Neural cell (in vitro differentiated cells): Measurements from ENCODE around the gene SLC5A4. TPM values are rescaled to one million over a fixed set of nuclear protein-coding genes. Genes with fewer than 3 reads are reported as not detected.

Experiments used
- H2AFZ ChIP-seq: fragments of 200-600, 300-800 bp; sonication (generic), shearing (Covaris generic); 2 replicates; pipeline ENCODE4 v1.6.0; 2014; ENCODE audit warnings: low read depth, mild to moderate bottlenecking, antibody characterized with exemption, low read length, moderate library complexity
- H3F3A ChIP-seq: fragments of 200-600 bp; shearing (Covaris generic); 2 replicates; pipeline ENCODE4 v1.6.1; 2016; ENCODE audit warnings: mild to moderate bottlenecking, moderate library complexity, mixed read lengths, antibody characterized with exemption, low read length; ENCODE audit not compliant: insufficient read depth, poor library complexity, severe bottlenecking
- H3K27ac ChIP-seq: fragments of 200-600, 300-800 bp; sonication (generic), shearing (Covaris generic); 2 replicates; pipeline ENCODE4 v1.5.1; 2014; ENCODE audit warnings: mild to moderate bottlenecking, low read length, moderate library complexity
- H3K27me3 ChIP-seq: fragments of 300-800, 200-600 bp; sonication (generic), shearing (Covaris generic); 2 replicates; pipeline ENCODE4 v1.6.0; 2014; ENCODE audit warnings: mild to moderate bottlenecking, low read depth, low read length, moderate library complexity; ENCODE audit not compliant: insufficient read depth
- H3K36me3 ChIP-seq: fragments of 300-800, 200-600 bp; sonication (generic), shearing (Covaris generic); 2 replicates; pipeline ENCODE4 v1.5.1; 2014; ENCODE audit warnings: mild to moderate bottlenecking, antibody characterized with exemption, low read length, moderate library complexity; ENCODE audit not compliant: insufficient read depth
- H3K4me2 ChIP-seq: fragments of 300-800, 200-600 bp; sonication (generic), shearing (Covaris generic); 2 replicates; pipeline ENCODE4 v1.6.0; 2014; ENCODE audit warnings: mild to moderate bottlenecking, low read length
- H3K4me3 ChIP-seq: fragments of 300-800, 200-600 bp; sonication (generic), shearing (Covaris generic); 2 replicates; pipeline ENCODE4 v1.5.1; 2014; ENCODE audit warnings: mild to moderate bottlenecking, low read length, moderate library complexity
- H3K79me2 ChIP-seq: fragments of 200-600 bp; shearing (Covaris generic); replicated peaks from 2 replicates; pipeline ENCODE4 v1.6.0; 2014; ENCODE audit warnings: mild to moderate bottlenecking, low read length, moderate library complexity; ENCODE audit not compliant: insufficient read depth
- H3K9ac ChIP-seq: fragments of 300-800, 200-600 bp; sonication (generic), shearing (Covaris generic); 2 replicates; pipeline ENCODE4 v1.6.1; 2016; ENCODE audit warnings: mild to moderate bottlenecking, low read length, mixed read lengths
- H3K9me2 ChIP-seq: fragments of 200-600 bp; shearing (Covaris generic); 2 replicates; pipeline ENCODE4 v1.6.1; 2016; ENCODE audit warnings: mild to moderate bottlenecking, low read length, mixed read lengths; ENCODE audit not compliant: insufficient read depth
- H3K9me3 ChIP-seq: fragments of 200-600, 300-800 bp; sonication (generic), shearing (Covaris generic); 2 replicates; pipeline ENCODE4 v1.6.1; 2016; ENCODE audit warnings: mild to moderate bottlenecking, mixed run types, low read length, moderate library complexity, mixed read lengths
- H4K20me1 ChIP-seq: fragments of 200-600 bp; shearing (Covaris generic); 2 replicates; pipeline ENCODE4 v1.6.1; 2016; ENCODE audit warnings: mild to moderate bottlenecking, mixed run types; ENCODE audit not compliant: insufficient read depth
- CTCF ChIP-seq: fragments of 450-650 bp; IDR thresholded peaks from 2 replicates; pipeline ENCODE4 v1.5.1; 2014; ENCODE audit warnings: antibody characterized with exemption, mild to moderate bottlenecking, moderate library complexity; ENCODE audit not compliant: poor library complexity, severe bottlenecking
- EP300 ChIP-seq: fragments of 450-650 bp; conservative IDR thresholded peaks from 2 replicates; pipeline ENCODE4 v1.6.1; 2014; ENCODE audit warnings: antibody characterized with exemption, mild to moderate bottlenecking, moderate library complexity; ENCODE audit not compliant: poor library complexity, severe bottlenecking
- EZH2 ChIP-seq: fragments of 200-600, 300-800 bp; shearing (Covaris generic), sonication (generic); IDR thresholded peaks from 2 replicates; pipeline ENCODE4 v1.6.1; 2014; ENCODE audit warnings: antibody characterized with exemption, low read length, borderline replicate concordance, mild to moderate bottlenecking; ENCODE audit not compliant: insufficient read depth, poor library complexity, severe bottlenecking
- MXI1 ChIP-seq: fragments of 450-650 bp; conservative IDR thresholded peaks from 2 replicates; pipeline ENCODE4 v1.6.1; 2014; ENCODE audit warnings: antibody characterized with exemption, mild to moderate bottlenecking; ENCODE audit not compliant: poor library complexity, severe bottlenecking
- POLR2AphosphoS5 ChIP-seq: IDR thresholded peaks from 2 replicates; pipeline ENCODE4 v1.6.1; 2012
- RAD21 ChIP-seq: fragments of 450-650 bp; conservative IDR thresholded peaks from 2 replicates; pipeline ENCODE4 v1.6.1; 2014; ENCODE audit warnings: antibody characterized with exemption, mild to moderate bottlenecking, moderate library complexity
- SMC3 ChIP-seq: fragments of 450-650 bp; conservative IDR thresholded peaks from 2 replicates; pipeline ENCODE4 v1.6.1; 2014; ENCODE audit warnings: antibody characterized with exemption, mild to moderate bottlenecking, moderate library complexity; ENCODE audit not compliant: poor library complexity
- TAF1 ChIP-seq: IDR thresholded peaks from 2 replicates; pipeline ENCODE4 v1.6.1; 2012; ENCODE audit warnings: low read depth
- polyA plus RNA-seq: library from polyadenylated mRNA; depleted of rRNA; stranded (reverse); fragments of >200 nt; gene quantifications from 2 replicates; pipeline ENCODE4 v1.2.3, GENCODE V29; 2014
- TF ChIP-seq, protein P1 (sequence below): IDR thresholded peaks from 2 replicates; pipeline ENCODE4 v1.6.1; 2012; ENCODE audit warnings: borderline replicate concordance

SLC5A4 gene
- polyA plus RNA-seq, 1 donor from 2014 or later, result not detected

DNA sequence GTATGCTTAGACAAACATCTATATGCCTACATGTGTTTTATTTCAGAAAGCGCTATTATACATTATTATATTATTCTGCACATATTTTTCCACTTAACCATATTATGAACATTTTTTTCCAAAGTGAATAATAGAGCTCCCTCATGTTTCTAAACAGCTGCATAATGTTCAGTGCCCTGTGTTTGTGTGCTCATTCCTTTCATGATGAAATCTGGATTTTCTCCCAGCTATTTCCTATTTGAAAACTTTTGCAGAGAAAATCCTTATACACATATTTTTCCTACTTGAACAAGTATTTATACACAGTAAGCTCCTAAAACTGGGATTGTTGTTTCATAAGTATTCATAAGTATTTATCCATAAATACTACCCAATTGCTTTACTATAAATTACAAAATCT, 32.2 kb downstream of the SLC5A4 start:
- no peak overlapping the region for H2AFZ ChIP-seq
- no peaks in the 10 kb centered on the region for H4K20me1 ChIP-seq
- H3K79me2 ChIP-seq, result no peaks in the 10 kb centered on the region
- no peak overlapping the region for H3K9ac ChIP-seq
- no peak for TF ChIP-seq EZH2
- no peak for TF ChIP-seq MXI1
- TF ChIP-seq, protein P1, sequence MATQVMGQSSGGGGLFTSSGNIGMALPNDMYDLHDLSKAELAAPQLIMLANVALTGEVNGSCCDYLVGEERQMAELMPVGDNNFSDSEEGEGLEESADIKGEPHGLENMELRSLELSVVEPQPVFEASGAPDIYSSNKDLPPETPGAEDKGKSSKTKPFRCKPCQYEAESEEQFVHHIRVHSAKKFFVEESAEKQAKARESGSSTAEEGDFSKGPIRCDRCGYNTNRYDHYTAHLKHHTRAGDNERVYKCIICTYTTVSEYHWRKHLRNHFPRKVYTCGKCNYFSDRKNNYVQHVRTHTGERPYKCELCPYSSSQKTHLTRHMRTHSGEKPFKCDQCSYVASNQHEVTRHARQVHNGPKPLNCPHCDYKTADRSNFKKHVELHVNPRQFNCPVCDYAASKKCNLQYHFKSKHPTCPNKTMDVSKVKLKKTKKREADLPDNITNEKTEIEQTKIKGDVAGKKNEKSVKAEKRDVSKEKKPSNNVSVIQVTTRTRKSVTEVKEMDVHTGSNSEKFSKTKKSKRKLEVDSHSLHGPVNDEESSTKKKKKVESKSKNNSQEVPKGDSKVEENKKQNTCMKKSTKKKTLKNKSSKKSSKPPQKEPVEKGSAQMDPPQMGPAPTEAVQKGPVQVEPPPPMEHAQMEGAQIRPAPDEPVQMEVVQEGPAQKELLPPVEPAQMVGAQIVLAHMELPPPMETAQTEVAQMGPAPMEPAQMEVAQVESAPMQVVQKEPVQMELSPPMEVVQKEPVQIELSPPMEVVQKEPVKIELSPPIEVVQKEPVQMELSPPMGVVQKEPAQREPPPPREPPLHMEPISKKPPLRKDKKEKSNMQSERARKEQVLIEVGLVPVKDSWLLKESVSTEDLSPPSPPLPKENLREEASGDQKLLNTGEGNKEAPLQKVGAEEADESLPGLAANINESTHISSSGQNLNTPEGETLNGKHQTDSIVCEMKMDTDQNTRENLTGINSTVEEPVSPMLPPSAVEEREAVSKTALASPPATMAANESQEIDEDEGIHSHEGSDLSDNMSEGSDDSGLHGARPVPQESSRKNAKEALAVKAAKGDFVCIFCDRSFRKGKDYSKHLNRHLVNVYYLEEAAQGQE, result no peak
- no peak for TF ChIP-seq SMC3
- TF ChIP-seq TAF1, result no peak
- TF ChIP-seq POLR2AphosphoS5, result no peak
- no peak for TF ChIP-seq RAD21
- TF ChIP-seq EP300, result no peak
- TF ChIP-seq CTCF, result no peak
- no peaks in the 10 kb centered on the region for H3F3A ChIP-seq
- no peak overlapping the region for H3K4me2 ChIP-seq
- H3K36me3 ChIP-seq, result no peaks in the 10 kb centered on the region
- no peaks in the 10 kb centered on the region for H3K27me3 ChIP-seq
- H3K9me2 ChIP-seq, result no peaks in the 10 kb centered on the region
- H3K27ac ChIP-seq, result no peak overlapping the region
- H3K9me3 ChIP-seq, result no peaks in the 10 kb centered on the region
- no peak overlapping the region for H3K4me3 ChIP-seq

- Histone ChIP-seq H2AFZ (no peak overlapping the region), H3K9ac (no peak overlapping the region), H3K79me2 (no peaks in the 10 kb centered on the region), H3F3A (no peaks in the 10 kb centered on the region), H3K4me2 (no peak overlapping the region), H3K9me3 (no peaks in the 10 kb centered on the region), H3K4me3 (no peak overlapping the region), H4K20me1 (no peaks in the 10 kb centered on the region), H3K27ac (no peak overlapping the region), H3K27me3 (no peaks in the 10 kb centered on the region), H3K9me2 (no peaks in the 10 kb centered on the region), H3K36me3 (no peaks in the 10 kb centered on the region)
- no peak for TF ChIP-seq EZH2
- TF ChIP-seq TAF1, result no peak
- no peak for TF ChIP-seq RAD21
- no peak for TF ChIP-seq POLR2AphosphoS5
Measured at GRCh38 chr22:32219026-32219425, 36.1 kb downstream of the SLC5A4 start.

DNA sequence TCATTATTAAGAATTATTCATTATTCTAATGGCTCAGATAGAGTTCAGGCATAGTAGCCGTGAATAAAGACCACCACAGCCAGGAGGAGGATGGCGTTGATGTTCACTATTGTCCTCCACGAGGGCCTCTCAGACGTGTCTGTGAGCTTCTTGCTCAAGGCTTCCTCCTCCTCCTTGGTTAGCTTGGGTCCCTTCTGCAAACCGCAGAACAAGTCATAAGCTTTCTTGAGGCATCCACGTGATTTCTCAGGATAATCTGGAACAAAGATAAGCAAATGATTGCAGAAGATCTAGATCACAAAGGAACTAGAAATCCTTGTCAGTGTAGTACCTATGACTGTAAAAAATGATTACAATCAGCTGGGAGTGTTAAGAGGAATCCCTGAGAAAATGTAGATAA, 36.7 kb downstream of the SLC5A4 start:
- H3K4me3 ChIP-seq, result no peak overlapping the region
- H3K79me2 ChIP-seq, result no peaks in the 10 kb centered on the region
- H3K36me3 ChIP-seq, result no peaks in the 10 kb centered on the region

More for the DNA sequence above, 36.7 kb downstream of the SLC5A4 start:
- H3K9me2 ChIP-seq, result no peaks in the 10 kb centered on the region
- H3K9me3 ChIP-seq, result no peaks in the 10 kb centered on the region
- no peaks in the 10 kb centered on the region for H3K27me3 ChIP-seq
- H3K9ac ChIP-seq, result no peak overlapping the region
- H4K20me1 ChIP-seq, result no peaks in the 10 kb centered on the region
- H3K27ac ChIP-seq, result no peak overlapping the region
- no peak overlapping the region for H3K4me2 ChIP-seq
- H3F3A ChIP-seq, result no peaks in the 10 kb centered on the region
- TF ChIP-seq POLR2AphosphoS5 (no peak), TAF1 (no peak), MXI1 (no peak), EP300 (no peak), EZH2 (no peak), RAD21 (no peak), CTCF (no peak), SMC3 (no peak)
- TF ChIP-seq, protein P1, result no peak
- H2AFZ ChIP-seq, result no peak overlapping the region
